SK-MEL-5 (cell line): ENCODE data around the gene NAPSA. TPM values are rescaled to one million over a fixed set of nuclear protein-coding genes. Genes with fewer than 3 reads are reported as not detected.

Source experiments
- DNase-seq: peaks from one replicate; pipeline ENCODE4 v3.0.0-alpha.2; 2016; ENCODE audit warnings: low read depth, low spot score
- in situ Hi-C: cut with HindIII; loops from 2 replicates; pipeline ENCODE4 v1.10.0; 2016; ENCODE audit warnings: low sequenced_read_pairs, high pct_unique_total_duplicates, low pct_unique_long_range_greater_than_20kb
- total RNA-seq: library from RNA; depleted of rRNA; stranded (reverse); fragments of >200 nt; shearing (Covaris generic); gene quantifications from 2 replicates; pipeline ENCODE4 v1.2.3, GENCODE V29; 2014

NAPSA gene
- total RNA-seq, 1 experiment from 2014 or later, result 0.48 TPM

DNA sequence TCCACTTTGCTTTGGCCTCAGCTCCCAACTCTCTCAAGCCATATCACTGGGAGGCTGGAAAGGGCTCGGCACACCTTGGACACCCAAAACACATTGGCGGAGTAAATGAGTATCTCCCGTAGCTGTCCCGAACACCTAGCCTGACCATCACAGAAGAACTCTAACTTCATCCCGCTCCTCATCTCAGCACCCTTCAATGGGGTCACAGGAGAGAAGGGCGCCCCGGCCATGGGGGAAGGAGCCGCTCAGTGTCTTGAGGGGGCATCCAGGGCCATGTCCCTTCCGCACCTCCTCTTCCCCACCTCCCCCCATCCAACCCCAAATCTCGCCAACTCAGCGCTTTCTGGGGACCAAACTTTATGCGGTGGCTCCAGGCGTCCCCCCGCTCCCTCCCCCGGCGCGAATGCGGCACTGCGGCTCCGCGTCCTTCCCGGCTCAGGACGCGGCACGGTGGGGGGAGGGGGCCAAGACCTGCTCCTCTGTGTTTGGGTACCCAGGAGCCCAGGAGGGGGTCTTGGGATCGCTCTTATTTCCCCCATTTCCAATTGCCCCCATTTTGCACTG is 39.3 kb downstream of the NAPSA start:
- in situ Hi-C loops, result no loop called here
- no peak for DNase-seq

DNA sequence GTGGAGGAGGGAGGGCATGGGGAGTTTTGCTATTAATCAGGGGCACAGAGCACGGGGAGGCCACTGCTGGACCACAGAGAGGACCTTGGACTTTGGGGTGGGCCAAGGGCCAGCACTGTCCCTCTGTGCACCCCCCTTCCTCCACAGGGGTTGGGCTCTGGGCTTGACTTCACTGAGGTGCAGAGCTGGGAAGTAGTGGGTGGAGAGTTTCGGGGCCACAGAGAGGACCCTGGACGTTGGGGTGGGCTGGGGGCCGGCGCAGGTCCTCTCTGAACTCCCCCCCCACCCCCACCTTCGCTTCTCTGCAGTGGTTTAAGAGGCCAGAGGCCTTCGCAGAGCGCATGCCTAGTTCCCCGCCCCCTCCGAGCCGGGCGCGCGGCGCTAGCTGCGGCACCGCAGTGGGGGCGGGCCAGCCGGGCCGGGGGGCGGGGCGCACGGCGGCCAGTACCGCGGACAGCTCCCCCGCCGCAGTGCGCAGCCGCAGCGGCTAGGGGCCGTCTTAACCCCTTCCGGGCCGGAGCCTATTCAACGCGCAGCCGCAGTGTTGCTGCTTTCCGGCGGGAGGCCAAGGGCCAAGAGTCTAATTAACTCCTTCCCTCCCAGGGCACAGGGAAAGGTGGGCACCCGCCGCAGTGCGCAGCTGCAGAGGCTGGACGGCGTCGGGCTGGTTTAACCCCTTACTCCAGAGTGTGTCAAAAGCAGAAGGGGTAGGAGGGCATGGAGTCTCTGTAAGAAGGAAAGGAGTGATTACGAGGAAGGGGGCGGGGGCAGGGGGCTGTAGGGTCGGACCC is 39.9 kb downstream of the NAPSA start:
- in situ Hi-C loops, result no loop called here
- DNase-seq, result peak; percentile 78

DNA sequence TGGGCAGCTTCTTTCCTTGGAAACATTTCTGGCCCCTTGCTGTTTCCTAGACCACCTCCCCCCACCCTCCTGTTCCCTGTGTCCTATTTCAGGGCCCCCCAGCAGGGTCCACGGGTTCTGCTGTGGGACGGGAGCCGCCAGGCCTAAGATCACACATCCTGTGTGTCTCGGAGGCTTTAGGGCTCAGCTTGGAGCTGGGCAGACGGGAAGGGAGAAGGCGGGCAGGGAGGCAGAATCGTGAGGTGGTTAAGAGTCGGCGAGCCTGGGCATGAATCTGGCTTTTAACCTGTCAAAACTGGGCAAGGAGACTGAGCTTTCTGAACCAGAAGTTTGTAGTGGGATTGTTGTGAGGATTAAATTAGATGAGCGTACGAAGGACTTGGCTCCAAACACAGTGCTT is 41.1 kb downstream of the NAPSA start:
- no peak for DNase-seq
- in situ Hi-C loops, result no loop called here

DNA sequence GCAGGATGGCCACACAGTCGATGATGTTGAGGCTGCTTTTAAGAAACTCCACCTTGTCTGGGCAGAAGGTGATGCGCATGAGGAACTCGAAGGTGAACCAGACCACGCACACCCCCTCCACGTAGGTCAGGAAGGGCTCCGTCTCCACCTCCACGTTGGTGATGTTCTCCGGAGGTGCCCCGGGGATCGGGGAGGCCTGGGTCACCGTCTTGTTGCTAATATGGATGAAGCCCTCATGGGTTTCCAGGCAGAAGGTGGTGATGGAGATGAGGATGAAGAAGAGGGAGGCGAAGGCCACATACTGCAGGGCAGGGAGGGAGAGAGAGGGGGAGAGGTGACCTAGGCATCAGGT is 41.7 kb downstream of the NAPSA start:
- in situ Hi-C loops, result no loop called here
- no peak for DNase-seq

DNA sequence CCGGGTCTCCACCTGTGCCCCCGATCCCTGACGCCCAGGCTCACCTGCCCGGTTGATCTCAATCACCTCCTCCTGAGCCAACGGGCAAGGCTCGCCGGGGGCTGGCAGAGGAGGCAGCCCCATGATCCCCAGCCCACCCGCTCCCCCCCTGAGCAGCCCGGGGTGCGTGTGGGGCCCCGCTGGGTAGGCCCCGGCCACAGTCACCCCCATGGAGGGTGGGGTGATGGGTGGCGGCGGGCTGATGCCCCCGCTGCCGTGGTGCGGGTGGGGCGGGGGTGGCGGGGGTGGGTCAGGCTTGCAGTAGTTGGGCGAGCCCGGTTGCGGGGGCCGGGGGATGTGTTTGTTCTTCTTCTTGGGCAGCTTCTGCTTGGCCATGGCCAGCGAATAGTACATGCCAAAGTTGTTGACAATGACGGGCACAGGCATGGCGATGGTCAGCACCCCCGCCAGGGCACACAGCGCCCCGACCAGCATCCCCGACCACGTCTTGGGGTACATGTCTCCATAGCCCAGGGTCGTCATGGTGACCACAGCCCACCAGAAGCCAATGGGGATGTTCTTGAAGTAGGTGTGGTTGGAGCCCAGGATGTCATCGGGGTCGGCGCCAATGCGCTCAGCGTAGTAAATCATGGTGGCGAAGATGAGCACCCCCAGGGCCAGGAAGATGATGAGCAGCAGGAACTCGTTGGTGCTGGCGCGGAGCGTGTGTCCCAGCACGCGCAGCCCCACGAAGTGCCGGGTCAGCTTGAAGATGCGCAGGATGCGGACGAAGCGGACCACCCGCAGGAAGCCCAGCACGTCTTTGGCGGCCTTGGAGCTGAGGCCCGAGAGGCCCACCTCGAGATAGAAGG is 42.3 kb downstream of the NAPSA start:
- DNase-seq, result no peak
- in situ Hi-C loops, result no loop called here

DNA sequence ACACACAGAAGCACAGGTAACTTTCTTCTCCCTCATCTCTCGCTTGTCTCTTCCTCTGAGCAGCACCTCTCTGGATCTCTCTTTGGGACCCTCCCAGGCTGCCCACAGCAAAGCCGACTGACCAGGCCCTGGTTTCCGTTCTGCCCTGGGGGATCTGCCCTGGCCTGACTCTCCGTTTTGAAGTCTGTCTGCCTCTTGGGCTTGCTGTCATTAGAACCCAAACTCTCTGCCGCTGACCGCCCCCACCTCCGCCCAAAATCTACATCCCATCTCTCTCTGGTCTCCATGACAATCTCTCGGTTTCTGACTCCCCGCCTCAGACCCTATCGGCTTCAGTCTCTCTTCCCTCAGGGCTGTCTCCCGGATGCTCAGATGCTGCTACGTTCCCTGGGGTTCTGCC is 43.2 kb downstream of the NAPSA start:
- DNase-seq, result no peak
- in situ Hi-C loops, result no loop called here

DNA sequence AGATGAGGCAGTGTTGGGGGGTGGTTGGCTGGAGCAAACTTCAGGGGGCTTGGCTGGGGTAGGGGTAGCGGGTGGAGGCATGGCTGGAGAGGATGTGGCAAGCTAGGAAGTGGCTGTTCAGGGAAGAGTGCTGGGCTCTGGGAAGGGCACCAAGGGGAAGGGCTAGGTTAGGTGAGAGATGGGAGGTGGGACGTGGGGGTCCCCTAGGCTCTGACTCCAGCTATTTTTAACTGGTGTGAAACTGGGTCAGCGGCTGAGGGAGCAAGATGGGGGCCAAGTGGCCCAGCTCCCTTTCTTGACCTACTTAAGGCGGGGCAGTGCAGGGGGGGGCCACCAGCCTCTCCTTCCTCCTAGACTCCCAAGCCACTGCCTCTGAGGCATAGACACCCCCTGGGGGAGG is 43.6 kb downstream of the NAPSA start:
- in situ Hi-C loops, result no loop called here

DNA sequence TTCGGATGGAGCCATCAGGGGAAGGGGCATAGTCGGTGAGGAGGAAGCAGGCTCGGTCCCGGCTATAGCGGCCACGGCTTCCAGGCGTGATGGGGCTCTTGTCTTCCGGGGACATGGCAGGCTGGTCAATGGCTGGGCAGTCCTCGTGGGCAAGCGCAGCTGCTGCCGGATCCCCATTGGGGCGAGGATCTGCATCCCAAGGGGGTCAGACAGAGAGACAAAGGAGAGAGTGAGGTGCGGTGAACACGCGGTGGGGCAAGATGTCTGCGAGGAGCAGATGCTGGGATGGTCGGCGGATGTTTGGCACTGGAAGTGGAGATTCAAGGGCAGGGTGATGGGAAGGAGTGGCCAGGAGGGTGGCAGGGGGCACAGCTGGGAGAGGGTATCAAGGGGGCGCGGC is 44.8 kb downstream of the NAPSA start:
- DNase-seq, result no peak
- in situ Hi-C loops, result no loop called here

More for the DNA sequence above, 43.6 kb downstream of the NAPSA start:
- no peak for DNase-seq

DNA sequence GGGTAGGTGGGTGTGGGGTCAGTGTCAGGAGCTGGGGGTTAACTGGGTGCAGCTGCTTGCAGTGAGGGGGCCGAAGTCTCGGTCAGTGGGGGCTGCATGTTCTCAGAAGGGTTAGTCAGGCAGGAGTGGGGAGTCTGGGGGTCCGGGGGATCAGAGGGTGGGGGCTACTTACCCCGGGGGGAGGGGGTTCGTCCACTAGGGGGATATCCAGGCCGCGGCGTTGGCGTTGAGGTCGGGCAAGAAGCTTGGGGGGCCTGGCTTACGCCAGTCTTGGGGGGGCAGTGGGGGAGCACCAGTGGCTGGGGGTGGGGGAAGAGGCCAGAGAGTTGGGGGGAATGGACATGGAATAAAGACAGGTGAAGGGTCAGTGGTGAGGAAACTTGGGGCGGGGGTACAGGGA is 45.4 kb downstream of the NAPSA start:
- in situ Hi-C loops, result no loop called here
- DNase-seq, result no peak

DNA sequence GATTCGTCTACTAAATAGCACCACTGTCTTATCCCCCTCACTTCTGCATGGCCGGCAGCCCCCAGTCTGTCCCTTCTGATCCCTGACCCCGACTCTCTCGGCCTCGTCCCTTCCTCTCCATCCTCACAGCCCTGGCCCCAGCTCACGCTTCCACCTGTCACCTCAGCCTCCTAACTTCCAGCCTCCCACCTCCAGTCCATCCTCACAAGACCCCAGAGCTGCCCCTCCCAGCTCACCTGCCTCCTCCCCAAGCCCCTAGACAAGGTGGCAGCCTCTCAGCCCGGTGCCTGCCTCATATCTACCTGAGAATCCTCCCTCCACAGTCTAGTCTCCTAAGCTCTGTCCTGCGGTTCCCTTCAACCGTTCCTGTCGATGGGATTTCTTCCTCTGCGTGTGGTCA is 46.3 kb downstream of the NAPSA start:
- in situ Hi-C loops, result no loop called here
- no peak for DNase-seq

DNA sequence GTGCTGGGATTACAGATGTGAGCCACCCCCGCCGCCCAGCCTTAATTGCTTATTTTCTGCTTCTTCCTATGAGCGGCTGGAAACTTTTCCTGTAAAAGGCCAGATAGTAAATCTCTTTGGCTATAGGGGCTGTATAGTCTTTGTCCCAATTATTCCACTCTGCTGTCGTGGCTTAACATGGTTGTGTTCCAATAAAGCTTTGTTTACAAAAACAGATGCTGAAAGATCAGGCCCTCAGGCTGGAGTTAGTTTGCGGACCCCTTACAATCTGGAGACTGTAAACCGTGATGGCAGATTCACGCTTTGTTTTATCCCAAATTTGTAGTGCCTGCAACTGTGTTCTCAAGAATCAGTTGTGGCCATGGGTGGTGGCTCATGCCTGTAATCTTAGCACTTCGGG is 47.0 kb downstream of the NAPSA start:
- in situ Hi-C loops, result no loop called here
- no peak for DNase-seq

DNA sequence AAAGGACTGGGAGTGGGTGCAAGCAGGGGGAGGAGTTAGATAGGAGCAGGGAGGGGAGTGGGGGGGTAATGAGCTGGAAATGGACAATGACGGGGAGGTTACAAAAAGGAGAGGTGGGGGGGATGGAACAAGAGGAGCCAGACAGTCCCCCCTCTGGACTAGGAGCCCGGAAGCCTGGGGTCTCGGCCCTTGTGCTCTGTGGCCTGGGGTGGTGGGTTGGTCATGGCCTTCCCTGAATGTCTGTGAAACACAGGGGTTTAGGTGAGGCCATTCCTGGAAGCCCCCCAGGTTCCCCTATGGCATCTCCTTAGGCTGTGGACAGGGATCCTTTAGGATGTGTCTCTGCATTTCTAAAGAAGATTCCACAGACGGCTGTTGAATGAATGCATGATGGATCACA is 48.3 kb downstream of the NAPSA start:
- DNase-seq, result no peak
- in situ Hi-C loops, result no loop called here

DNA sequence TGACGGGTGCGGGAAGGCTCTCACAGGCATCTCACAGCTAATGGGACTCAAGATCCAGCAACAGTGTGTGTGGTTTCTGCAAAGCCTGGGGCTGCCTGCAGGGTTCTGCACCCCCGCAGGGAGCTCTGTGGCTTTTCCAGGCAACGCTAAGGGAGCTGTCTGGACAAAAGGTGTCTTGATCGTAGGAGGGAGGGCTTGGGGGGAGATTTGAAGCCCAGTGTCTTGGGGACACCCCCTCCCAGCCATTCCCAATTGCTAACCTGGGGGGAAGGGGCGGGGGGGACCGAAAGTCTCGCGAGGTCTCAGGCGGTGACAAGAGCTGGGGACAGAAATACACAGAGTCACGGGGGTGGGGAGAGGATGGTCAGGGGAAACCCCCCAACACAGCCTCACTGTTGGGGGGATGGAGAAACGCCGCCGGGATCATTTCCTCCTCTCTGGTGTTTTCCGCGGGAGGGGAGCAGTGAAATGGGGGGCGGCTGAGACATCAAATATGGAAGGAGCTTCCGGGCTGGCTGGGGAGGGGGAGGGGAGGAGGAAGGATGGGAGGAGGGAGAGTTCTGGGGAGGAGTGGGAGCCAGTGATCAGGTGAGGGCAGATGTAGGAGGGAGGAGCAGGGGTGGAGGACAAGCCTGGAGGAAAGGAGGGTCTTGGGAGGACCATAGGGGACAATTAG is 49.5 kb downstream of the NAPSA start:
- in situ Hi-C loops, result no loop called here
- DNase-seq, result peak; percentile 48

DNA sequence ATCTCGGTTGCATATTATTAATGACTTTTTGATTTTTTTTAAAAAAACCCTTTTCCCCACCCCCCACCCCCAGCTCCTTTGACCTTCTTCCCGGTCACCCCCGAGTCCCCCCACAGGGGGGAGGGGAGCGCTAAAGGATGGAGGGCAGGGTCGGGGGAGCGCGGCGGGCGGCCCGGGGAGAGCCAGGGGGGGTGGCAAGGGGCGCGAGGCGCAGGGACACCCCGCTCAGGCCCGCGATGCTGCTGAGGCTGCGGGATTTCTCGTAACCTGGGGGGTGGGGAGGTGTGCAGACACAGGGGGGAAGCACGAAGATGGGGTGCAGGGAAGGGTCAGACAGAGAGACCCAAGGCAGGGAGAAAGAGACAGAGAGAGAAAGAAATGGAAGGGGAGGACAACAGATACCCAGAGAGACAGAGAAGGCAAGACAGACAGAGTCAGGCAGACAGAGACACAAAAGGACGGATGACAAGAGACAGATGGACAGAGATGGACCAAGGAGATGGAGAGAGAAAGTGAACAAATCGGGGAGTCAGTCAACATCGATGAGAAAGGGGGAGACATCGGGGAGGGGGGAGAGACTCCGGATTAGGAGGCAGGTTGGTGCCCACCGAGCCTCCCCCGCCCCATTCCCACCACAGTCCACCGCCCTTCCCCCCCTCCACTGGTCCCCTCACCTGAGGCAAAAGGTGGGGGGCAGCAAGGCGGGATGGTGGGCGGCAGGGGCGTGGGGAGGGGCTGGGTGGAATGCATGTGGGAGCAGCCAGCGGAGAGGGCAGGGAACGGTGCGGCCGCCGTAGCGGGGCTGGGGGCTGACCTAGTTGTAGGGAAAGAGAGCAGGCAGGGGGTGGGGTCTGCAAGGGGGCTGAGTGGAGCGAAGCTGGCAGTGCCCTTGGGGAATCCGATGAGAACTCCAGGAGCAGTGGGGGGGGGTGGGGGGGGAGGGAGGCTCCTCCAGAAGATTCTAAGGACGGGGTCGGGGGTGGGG is 50.4 kb downstream of the NAPSA start:
- in situ Hi-C loops, result no loop called here
- DNase-seq, result no peak

DNA sequence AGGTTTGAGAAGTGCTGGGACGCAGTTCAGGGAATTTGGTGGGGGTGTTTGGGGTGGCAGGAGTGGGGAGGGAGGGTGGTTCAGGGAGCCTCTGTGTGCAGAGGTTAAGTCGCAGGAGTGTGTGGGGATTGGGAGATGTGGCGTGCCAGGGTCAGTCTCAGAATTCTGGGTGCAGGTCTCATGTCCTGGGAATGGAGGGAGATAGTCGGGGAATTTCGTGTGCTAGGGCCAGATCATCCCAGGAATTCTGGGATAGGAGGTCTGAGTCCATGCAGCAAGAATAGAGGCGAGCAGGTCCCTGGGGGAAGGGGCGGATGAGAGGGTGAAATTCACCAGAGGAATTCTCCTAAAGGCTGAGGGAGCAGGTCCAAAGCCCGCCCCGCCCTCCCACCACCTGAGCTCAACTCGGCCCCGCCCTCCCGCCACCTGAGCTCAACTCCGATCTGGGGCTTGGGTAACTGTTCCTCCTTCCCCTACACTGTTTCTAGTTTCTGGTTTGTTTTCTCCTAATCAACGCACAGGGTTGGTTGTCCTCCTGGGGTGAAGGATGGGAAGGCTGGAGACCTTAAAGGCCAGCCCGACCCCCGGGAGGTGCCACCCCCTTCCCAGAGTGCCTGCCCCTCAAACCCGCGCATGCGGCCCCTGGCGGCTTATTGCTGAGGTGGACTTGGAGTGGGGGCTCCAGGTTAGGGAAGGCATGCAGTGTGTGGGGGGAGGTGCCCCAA is 51.5 kb downstream of the NAPSA start:
- in situ Hi-C loops, result no loop called here
- no peak for DNase-seq

DNA sequence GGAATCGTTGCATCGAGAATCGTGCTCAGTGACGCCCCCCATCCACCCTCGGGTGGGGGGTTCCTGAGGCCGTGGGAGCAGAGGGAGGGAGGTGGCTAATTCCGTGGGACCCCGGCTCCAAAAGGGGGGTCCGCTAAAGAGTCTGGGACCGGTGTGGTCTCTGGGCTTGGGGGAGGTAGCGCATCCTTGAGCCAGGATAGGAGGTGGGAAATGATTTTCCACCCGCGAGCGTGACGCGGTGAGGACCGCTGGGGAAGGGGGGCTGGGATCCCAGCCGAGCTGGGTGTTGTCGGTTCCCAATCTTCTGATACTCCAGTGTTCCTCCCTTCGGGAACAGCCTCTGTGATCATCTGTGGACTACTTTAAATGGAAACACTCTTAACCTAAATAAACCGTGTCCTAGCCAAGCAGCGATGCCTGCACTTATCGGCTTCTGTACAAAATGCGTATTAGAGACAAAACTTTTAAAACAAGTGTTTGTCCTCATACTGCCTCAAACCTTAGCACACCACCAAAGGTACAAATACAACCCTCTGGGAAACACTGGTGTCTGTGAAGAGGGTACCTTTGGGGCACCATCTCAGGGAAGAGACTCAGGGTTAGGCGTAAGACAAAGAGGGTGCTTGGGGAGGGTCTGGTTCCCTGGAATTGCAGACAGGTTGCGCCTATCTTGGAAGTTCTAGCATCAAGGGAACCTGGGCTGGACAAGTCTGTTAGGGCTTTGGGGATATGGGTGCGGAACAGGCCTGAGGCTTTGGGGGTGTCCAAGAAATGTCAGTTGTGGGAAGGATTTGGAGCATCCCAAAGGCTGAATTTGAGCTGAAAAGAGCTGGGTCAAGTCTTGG is 52.2 kb downstream of the NAPSA start:
- DNase-seq, result no peak
- in situ Hi-C loops, result no loop called here
